Activated gamma-delta T cell (primary cell): Measurements from ENCODE around the gene STIL.

Experiments used
- DNase-seq: peaks from one replicate; lab custom pipeline; 2025; lab: John Stamatoyannopoulos, UW

The STIL gene

GRCh38 chr1:47235241-47235681 lies 78.7 kb downstream of the STIL start:
- no peak for DNase-seq

GRCh38 chr1:47233186-47233585 lies 80.8 kb downstream of the STIL start:
- no peak for DNase-seq

DNA sequence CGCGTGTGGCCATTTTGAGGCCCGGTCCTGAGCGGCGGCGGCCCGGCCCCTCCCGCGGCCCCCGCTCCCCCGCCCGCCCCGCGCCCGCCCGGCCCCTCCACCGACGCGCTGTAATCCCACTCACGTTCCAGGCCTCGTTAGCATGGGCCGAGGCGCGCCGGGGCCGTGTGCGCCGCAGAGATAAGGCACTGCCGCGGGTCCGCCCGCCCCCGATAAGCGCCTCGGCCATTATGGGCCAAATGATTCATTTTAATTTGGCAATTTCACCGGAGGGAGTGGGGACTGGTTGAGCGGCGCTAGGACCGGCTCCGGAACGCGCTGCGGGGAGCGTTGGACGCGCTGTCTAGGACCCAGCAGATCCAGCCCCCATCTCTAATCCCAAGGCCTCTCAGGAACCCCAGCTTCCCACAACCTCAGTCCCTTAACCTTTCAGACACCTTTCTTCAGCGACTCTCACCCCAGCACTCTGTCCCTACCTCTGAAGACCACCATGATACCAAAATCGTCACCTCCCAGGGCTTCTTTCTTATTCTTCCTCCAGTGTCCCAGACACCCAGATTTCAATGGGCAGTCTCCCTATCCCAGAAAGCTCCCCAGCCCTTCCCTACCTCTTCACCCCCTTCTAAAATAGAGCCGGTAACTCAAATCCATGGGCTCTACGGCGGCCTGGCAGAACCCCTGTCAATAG lies 81.6 kb downstream of the STIL start, which contains the start of gene TAL1:
TSS of gene TAL1 (minus strand) at position 39 of the 688 bp plus-strand sequence. CDS start 6,337 bp downstream, outside the sequence.
- DNase-seq: no peak

DNA sequence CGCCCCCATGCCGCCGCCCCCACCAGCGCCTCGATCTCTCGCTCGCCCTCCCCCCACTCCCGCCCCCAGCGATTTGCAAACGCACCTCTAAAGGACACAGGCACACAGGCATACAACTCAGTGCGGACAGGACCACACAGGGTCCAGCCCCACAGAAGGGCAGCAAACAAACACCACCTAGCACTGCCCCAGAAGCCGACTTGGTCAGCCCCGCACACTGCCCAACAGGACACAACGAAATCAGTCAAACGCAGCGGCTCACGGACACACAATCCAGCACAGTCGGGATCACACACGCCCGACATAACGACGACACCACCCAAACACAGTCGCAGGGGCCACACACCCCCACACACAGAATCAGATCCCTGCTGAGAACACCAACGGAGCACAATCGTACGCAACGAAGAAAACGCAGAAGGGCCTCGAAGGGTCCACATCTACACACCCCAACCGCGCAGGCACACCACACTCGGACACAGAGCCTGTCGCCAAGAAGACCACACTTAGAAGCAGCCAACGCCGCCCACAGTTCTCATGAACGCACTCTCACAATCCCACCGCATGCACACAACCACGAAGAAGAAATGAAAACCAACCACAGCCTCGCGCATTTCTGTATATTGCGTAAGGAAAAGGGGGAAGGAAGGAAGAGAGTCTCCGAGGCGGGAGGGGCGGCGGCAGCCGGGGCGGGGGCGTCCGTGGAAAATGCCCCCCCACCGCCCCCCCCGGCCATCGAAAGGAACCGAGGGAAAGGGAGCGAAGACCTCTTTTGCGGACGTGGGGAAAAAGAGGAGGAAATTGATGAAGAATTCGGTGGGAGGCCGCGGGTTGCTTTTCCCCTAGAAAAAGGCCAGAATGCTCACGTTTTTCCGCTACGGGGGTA lies 82.4 kb downstream of the STIL start:
- no peak for DNase-seq

GRCh38 chr1:47230692-47231300 lies 83.2 kb downstream of the STIL start:
- DNase-seq: no peak

DNA sequence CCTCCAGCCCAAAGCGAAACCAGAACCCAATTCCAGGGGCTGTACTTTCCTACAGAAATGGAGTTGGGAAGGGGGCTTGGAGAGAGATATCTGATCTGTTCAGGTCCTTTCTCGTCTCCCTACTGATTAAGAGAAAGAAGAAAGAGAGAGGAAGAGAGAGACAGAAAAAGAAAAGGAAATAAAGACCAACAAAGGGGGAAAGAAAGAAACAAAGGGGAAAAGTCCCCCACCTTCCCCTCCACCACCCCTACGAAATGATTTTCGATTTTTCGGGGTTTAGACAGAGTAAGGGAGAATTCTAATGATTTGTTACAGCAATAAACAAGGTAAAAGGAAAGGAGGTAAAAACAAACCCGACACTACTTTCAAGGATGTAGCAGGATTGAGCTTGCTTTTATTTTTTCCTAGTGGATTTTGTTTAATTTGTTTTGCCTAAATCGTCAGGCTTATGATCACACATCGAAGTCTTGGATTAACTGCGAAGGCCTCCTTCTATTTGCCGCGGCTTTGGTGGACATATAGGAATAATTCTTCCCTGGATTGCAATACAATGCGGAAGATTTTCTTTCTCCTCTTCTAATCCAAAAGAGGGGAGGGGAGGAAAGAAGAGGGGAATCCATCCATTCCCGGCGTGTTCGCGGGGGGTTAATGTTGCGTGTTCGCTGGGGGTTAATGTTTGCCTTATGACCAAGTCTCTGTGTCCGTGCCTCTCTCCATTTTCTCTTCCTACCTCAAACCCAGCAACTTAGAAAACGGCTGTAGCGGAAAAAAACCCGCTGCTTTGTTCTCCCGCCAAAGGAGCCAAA lies 83.9 kb downstream of the STIL start:
- no peak for DNase-seq

GRCh38 chr1:47229031-47229885 lies 84.7 kb downstream of the STIL start:
- DNase-seq: no peak

GRCh38 chr1:47228644-47229030 lies 85.3 kb downstream of the STIL start:
- DNase-seq: no peak

DNA sequence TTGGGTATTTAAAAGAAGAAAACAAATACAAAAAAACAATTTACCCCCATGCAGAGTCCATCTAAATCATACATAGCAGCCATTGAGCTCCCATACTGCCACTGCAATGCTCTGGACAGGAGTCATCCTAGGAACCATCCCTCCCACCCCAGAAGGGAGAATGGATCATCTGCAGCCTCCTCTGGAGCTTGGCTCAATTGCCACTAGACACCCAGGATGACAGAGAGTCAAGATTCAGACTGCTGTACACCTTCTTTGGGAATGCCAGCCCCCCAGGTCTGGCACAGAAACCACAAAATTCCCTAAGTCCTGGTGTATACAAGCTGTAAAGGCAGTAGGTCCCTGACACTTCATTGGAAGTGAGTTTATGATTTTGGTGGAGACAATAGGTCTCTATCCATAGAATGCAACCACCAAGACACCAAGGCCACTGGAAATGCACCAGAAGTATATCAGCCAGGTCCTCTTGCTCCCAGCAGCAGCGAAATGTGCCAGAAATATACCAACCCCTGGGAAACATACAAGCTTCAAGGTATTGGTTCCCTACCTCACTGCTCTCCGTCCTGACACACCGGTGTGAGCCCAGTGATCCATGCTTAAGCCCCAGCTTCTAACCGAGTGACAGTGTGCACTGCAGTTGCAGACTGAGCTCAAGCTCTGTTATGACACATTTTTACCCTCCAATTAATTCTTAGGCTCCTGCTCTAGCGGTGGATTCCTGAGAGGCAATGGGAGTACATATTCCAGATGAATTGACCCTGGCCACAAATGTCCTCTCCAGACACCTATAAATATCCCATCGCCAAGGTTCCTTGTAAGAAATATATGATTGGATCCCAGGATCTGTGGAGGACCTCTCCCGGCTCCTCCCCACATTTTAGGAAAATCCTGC lies 86.4 kb downstream of the STIL start:
- no peak for DNase-seq

DNA sequence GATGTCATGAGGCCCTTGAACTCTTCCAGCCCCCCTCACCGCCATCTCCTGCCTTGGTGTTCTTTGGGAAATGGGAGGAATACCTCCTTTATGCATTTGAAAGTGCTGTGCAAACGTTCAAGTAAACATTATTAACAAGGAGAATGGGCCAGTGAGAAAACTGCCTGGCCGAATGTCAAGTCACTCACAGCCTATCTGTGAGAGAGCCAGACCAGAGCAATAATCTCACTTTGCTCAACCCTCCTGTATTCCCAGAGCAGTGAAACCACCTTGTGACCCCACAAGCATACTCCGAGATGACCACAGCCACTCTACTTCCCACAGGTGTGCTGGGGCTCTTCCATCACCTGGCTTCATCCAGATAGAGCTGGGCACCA lies 87.1 kb downstream of the STIL start:
- DNase-seq: no peak

DNA sequence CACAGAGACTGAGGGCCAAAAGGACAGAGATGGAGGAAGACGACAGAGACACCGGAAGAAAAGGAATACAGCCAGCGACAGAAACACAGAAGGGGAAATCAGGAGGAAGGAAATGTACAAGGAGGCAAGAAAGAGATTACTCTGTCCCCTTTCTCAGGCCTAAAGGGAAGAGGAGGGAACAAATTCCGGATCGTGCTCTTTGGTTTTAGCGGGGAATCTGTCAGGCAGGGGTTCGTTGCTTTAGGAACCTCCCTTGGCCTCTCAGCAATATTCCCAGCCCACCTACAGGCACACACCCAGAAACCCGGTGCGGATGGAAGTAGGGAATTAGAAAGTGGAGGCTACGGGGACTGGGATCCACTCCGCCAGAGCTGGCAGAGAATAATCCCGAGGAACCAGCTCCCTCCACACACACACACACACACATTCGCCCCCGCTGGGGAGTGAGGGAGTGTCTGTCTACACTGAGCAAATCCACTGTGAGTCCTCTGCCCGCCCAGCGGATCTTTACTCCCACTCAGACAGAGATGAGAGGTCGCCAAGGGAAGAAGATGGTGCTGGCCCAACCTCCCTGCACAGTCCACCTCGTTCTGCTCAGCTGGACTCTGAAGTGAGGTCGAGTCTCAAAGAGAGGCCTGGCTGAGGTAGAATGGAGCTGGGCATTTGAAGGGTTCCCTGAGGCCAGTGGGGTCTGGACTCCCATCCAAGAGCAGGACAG lies 87.7 kb downstream of the STIL start:
- no peak for DNase-seq

- no peak for DNase-seq
Observed at GRCh38 chr1:47225430-47226100, 88.4 kb downstream of the STIL start.

DNA sequence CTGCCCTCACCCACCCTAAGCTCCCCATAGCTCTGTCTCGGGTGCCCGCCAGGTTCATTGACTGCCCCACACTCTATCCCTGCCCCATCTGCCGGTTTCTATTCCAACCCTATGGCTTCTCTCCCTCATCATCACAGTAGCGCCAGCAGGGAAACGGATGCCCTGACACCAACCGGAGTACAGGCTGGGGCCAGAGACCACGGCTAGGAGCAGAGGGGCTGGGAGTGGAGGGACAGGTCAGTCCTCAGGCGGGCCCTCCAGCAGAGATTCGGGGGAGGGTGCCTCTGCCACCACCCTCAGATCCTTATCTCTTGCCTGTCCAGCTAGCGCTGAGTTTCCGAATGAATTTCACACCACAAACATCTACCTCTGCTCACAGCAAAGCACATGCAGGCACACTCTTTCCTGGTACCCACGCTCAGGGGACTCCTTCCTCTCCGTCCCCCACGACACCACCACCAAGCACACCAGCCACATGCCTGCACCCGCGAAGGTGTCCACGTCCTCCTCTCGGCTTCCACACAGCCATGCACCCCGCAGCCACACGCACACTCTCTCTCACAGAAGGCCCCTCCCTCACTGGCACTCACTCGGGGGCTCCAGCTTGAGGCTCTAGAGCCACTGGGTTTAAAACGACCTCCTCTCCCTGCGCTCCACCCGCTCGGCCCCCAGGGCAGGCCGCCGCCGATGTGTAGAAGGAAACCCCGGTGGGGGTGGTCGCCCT lies 89.1 kb downstream of the STIL start:
- DNase-seq: no peak

DNA sequence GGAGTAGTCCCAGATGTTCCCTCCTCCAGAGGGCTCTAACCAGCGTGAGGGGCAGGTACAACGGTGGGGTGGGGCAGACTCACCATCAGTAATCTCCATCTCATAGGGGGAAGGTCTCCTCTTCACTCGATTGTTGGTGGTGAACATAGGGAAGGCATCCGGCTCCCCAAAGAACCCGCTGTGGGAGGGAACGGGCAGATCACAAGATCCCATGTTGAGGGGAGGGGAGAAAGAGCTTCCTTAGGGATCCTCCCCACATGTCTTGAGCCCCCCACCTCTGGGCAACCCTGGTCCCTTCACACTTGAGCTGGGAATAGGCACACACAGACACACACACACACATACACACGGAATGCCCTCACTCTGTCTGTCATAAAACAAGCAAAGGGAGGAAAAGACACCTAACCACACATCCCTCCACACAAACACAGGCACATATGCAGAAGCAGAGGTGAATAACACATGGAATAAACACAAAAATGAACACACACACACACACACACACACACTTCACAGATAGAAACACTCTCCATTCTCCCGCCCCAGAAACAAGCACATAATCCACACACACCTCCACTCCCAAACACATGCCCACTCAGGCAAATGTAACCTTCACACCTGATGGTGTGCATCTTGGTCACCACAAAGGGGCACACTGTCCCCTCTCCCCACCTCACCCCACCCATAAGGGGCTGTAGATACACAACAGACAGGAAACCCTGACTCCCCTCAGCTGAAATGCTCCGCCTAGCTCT lies 89.8 kb downstream of the STIL start:
- DNase-seq: no peak

GRCh38 chr1:47223174-47223920 lies 90.6 kb downstream of the STIL start:
- DNase-seq: no peak

- no peak for DNase-seq
Observed at GRCh38 chr1:47222476-47222875, 91.5 kb downstream of the STIL start.
